Measurements from ENCODE around the gene LSAMP. TPM values are rescaled to one million over a fixed set of nuclear protein-coding genes. Genes with fewer than 3 reads are reported as not detected.

Gene LSAMP
- total RNA-seq, 4 donors from 2014 or later = 0.30 to 5.5 (median 1.4) TPM

GRCh38 chr3:115857518-115858136, 587.7 kb downstream of the LSAMP start:
- Histone ChIP-seq H3K36me3 (no peaks in the 10 kb centered on the region), H3K4me1 (no peaks in the 10 kb centered on the region), H3K4me3 (no peak overlapping the region), H3K27ac (no peak overlapping the region), H3K9me3 (no peaks in the 10 kb centered on the region), H3K27me3 (peaks cover 0 to 5% (median 0%) of the 10 kb centered on the region in 4 donors)
- intact Hi-C loops (cut with DNase I) = no loop called here
- WGBS, 2 donors = 38 to 39% methylated on average over 3 of the region's 3 CpGs
- TF ChIP-seq CTCF (IDR thresholded peaks at IDR 0.05) (no peak), POLR2A (IDR thresholded peaks at IDR 0.05) (no peak)
- DNase-seq = no peak

GRCh38 chr3:115855911-115856310, 589.4 kb downstream of the LSAMP start:
- H3K27me3 ChIP-seq = peaks cover 0 to 5% (median 0%) of the 10 kb centered on the region in 4 donors
- TF ChIP-seq POLR2A (IDR thresholded peaks at IDR 0.05) = no peak
- TF ChIP-seq CTCF (IDR thresholded peaks at IDR 0.05) = no peak
- H3K27ac ChIP-seq = no peak overlapping the region
- no peak overlapping the region for H3K4me3 ChIP-seq
- DNase-seq = no peak
- no peaks in the 10 kb centered on the region for H3K36me3 ChIP-seq
- intact Hi-C loops (cut with DNase I) = no loop called here
- H3K9me3 ChIP-seq = no peaks in the 10 kb centered on the region
- no peaks in the 10 kb centered on the region for H3K4me1 ChIP-seq
- WGBS, 2 donors = 81 to 100% methylated on average over 1 of the region's 1 CpG

- no peak for DNase-seq
- Histone ChIP-seq H3K9me3 (no peaks in the 10 kb centered on the region), H3K4me1 (no peaks in the 10 kb centered on the region), H3K27ac (no peak overlapping the region), H3K36me3 (no peaks in the 10 kb centered on the region), H3K27me3 (no peaks in the 10 kb centered on the region), H3K4me3 (no peak overlapping the region)
- intact Hi-C loops (cut with DNase I) = no loop called here
- TF ChIP-seq CTCF (IDR thresholded peaks at IDR 0.05) = no peak
- no peak for TF ChIP-seq POLR2A (IDR thresholded peaks at IDR 0.05)
Observed at GRCh38 chr3:115853104-115853503, 592.2 kb downstream of the LSAMP start.

GRCh38 chr3:115852278-115852677, 593.0 kb downstream of the LSAMP start:
- 80 to 87% methylated on average over 4 of the region's 4 CpGs for WGBS, 2 donors

GRCh38 chr3:115851571-115851970, 593.7 kb downstream of the LSAMP start:
- intact Hi-C loops (cut with DNase I) = no loop called here
- DNase-seq = no peak

More at GRCh38 chr3:115852278-115852677, 593.0 kb downstream of the LSAMP start:
- Histone ChIP-seq H3K4me1 (no peaks in the 10 kb centered on the region), H3K9me3 (no peaks in the 10 kb centered on the region), H3K4me3 (no peak overlapping the region), H3K36me3 (no peaks in the 10 kb centered on the region), H3K27ac (no peak overlapping the region), H3K27me3 (no peaks in the 10 kb centered on the region)
- intact Hi-C loops (cut with DNase I) = no loop called here
- TF ChIP-seq CTCF (IDR thresholded peaks at IDR 0.05) (no peak), POLR2A (IDR thresholded peaks at IDR 0.05) (no peak)
- DNase-seq = no peak

More at GRCh38 chr3:115851571-115851970, 593.7 kb downstream of the LSAMP start:
- 68 to 83% methylated on average over 3 of the region's 3 CpGs for WGBS, 2 donors
- Histone ChIP-seq H3K36me3 (no peaks in the 10 kb centered on the region), H3K4me3 (no peak overlapping the region), H3K27me3 (no peaks in the 10 kb centered on the region), H3K27ac (no peak overlapping the region), H3K9me3 (no peaks in the 10 kb centered on the region), H3K4me1 (no peaks in the 10 kb centered on the region)
- TF ChIP-seq CTCF (IDR thresholded peaks at IDR 0.05) (no peak), POLR2A (IDR thresholded peaks at IDR 0.05) (no peak)

Measured in esophagus squamous epithelium (tissue), 5 donors.